Measurements from ENCODE around the gene POLD1.

DNA sequence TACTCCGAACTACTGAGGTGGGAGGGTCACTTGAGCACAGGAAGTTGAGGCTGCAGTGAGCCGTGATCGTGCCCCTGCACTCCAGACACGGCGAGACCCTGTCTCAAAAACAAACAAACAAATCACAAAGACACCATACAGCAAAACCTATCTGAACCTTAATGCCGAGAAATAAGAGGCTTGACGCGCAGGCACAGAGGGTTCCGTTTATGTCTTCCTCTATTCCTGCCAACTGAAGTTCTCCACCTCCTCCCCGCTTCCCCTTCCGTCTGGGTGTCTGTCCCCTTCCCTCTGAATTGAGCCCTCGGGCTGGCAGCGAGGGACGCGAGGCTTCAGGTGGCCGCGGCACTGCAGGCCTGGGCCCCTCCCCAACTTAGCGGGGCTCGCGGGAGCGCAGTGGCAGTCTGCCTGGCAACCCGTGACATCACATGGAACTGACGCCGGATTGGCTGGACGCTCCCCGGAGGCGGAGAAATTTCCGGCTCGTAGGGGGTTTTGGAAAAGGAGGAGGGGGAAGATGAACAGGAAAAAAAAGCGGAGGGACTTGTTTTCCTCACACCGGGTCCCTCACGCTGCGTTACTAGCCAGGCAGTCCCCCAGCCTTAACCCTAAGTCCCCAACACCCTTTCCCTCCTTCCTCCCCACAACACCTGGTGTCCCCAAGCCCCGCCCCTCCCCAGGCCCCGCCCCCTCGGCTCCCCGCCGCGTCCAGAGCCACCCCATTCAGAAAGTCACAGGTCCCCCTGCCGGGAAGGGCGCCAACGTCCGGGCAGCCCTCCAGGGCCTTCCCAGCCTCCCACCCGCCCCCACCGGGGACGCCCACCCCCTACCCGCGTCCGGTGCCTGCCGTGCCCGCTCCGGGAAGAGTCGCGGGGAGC is 47.4 kb downstream of the POLD1 start:
- TF ChIP-seq, protein P1, sequence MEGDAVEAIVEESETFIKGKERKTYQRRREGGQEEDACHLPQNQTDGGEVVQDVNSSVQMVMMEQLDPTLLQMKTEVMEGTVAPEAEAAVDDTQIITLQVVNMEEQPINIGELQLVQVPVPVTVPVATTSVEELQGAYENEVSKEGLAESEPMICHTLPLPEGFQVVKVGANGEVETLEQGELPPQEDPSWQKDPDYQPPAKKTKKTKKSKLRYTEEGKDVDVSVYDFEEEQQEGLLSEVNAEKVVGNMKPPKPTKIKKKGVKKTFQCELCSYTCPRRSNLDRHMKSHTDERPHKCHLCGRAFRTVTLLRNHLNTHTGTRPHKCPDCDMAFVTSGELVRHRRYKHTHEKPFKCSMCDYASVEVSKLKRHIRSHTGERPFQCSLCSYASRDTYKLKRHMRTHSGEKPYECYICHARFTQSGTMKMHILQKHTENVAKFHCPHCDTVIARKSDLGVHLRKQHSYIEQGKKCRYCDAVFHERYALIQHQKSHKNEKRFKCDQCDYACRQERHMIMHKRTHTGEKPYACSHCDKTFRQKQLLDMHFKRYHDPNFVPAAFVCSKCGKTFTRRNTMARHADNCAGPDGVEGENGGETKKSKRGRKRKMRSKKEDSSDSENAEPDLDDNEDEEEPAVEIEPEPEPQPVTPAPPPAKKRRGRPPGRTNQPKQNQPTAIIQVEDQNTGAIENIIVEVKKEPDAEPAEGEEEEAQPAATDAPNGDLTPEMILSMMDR (IDR thresholded peaks at IDR 0.05): no peak
- TF ChIP-seq POLR2AphosphoS5 (IDR thresholded peaks at IDR 0.05) (no peak), POLR2A (IDR thresholded peaks at IDR 0.05) (no peak), EP300 (IDR thresholded peaks at IDR 0.05) (no peak)

All from gastroesophageal sphincter (tissue), 3 donors.